SU-DHL-6 (cell line): Measurements from ENCODE around the gene TACR3.
"Not testable (repeated sequence)": the region's sequence is repeated elsewhere in the genome, so short reads cannot be mapped to it uniquely, and the experiment has no call there.

Experiments
- H2AFZ ChIP-seq: fragments of 200-600 bp; sonication (generic); 2 replicates; pipeline ENCODE4 v1.6.1; 2014; ENCODE audit warnings: low read depth, mild to moderate bottlenecking, moderate library complexity, mixed read lengths, antibody characterized with exemption, low read length; ENCODE audit not compliant: severe bottlenecking
- H3F3A ChIP-seq: fragments of 200-600 bp; shearing (Covaris generic); 2 replicates; pipeline ENCODE4 v1.6.0; 2016; ENCODE audit warnings: antibody characterized with exemption, mild to moderate bottlenecking; ENCODE audit not compliant: insufficient read depth
- H3K27ac ChIP-seq: fragments of 200-600 bp; sonication (generic); 2 replicates; pipeline ENCODE4 v1.5.1; 2016; ENCODE audit warnings: low read depth, mild to moderate bottlenecking, low read length, moderate library complexity, mixed read lengths
- H3K27me3 ChIP-seq: fragments of 200-600 bp; sonication (generic), shearing (Covaris generic); 2 replicates; pipeline ENCODE4 v1.6.0; 2014; ENCODE audit warnings: mild to moderate bottlenecking, low read length
- H3K36me3 ChIP-seq: fragments of 200-600 bp; sonication (generic); 2 replicates; pipeline ENCODE4 v1.6.1; 2014; ENCODE audit warnings: mild to moderate bottlenecking, low read length, mixed read lengths
- H3K4me2 ChIP-seq: fragments of 300-600, 200-600 bp; shearing (Covaris generic), sonication (generic); 2 replicates; pipeline ENCODE4 v1.6.0; 2014; ENCODE audit warnings: low read length, low read depth, mild to moderate bottlenecking; ENCODE audit not compliant: poor library complexity, severe bottlenecking
- H3K4me3 ChIP-seq: fragments of 200-600 bp; sonication (generic); 2 replicates; pipeline ENCODE4 v1.5.1; 2014; ENCODE audit warnings: antibody characterized with exemption, low read length, mild to moderate bottlenecking, mixed read lengths; ENCODE audit not compliant: insufficient read depth, poor library complexity, severe bottlenecking
- H3K79me2 ChIP-seq: fragments of 200-600 bp; sonication (generic); 2 replicates; pipeline ENCODE4 v1.6.1; 2014; ENCODE audit warnings: mild to moderate bottlenecking, low read length, moderate library complexity; ENCODE audit not compliant: insufficient read depth
- H3K9ac ChIP-seq: fragments of 200-600 bp; sonication (generic); 2 replicates; pipeline ENCODE4 v1.7.0; 2014; ENCODE audit warnings: mild to moderate bottlenecking, low read length
- H3K9me2 ChIP-seq: fragments of 200-600 bp; sonication (generic); replicated peaks from 2 replicates; pipeline ENCODE4 v1.6.1; 2014; ENCODE audit warnings: low read length; ENCODE audit not compliant: insufficient read depth
- H3K9me3 ChIP-seq: fragments of 200-600 bp; sonication (generic); 2 replicates; pipeline ENCODE4 v1.6.1; 2014; ENCODE audit warnings: low read length, mixed read lengths; ENCODE audit not compliant: insufficient read depth
- H4K20me1 ChIP-seq: fragments of 200-600 bp; sonication (generic); 2 replicates; pipeline ENCODE4 v1.6.1; 2014; ENCODE audit warnings: low read depth, mild to moderate bottlenecking, antibody characterized with exemption, low read length, moderate library complexity, mixed read lengths
- EZH2phosphoT487 ChIP-seq: fragments of 200-600 bp; sonication (generic), shearing (Covaris generic); conservative IDR thresholded peaks from 2 replicates; pipeline ENCODE4 v1.6.1; 2018; ENCODE audit warnings: mild to moderate bottlenecking, antibody characterized with exemption, low read length, moderate library complexity, mixed read lengths
- TF ChIP-seq, protein P1 (sequence below): fragments of 200-600 bp; sonication (generic); IDR thresholded peaks from one replicate; pipeline ENCODE4 v1.5.1; 2017; ENCODE audit warnings: antibody characterized with exemption, mild to moderate bottlenecking, low read length, moderate library complexity; ENCODE audit not compliant: insufficient read depth, poor library complexity, severe bottlenecking

The TACR3 gene

DNA sequence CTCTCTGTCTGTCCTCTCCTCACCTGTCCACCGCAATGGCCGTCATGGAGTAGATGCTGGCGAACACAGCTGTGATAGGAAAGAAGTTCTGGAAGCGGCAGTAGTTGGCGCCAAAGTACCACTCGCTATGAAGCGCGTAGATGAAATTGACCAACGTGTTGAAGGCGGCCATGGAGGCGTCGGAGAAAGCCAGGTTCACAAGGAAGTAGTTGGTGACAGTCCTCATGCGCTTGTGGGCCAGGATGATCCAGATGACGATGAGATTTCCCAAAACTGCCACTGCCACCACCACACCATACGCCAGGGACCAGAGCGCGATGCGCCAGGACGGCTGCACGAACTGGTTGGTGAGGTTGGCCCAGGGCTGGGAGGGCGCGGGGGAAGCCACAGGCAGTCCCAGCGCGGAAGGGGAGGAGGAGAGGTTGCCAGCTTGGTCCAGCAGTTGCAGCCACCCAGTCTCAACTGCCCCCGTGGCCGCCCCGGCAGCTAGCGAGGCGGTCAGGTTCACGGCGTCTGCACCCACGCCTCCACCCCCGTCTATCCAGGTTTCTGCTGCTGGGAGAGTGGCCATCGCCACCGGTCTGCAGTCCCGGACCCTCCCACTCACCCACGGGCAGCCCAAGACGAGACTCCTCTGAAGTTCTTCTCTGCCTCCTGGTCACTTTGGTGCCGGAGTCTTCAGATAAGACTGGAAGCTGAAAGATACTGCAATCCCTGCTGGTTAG, 518 bp downstream of the TACR3 start:
- Histone ChIP-seq H3K79me2 (no peaks in the 10 kb centered on the region), H3K27me3 (no peaks in the 10 kb centered on the region), H3K9me2 (no peaks in the 10 kb centered on the region), H2AFZ (no peak overlapping the region), H3K4me3 (no peak overlapping the region), H4K20me1 (no peaks in the 10 kb centered on the region), H3K9me3 (no peaks in the 10 kb centered on the region), H3K4me2 (no peak overlapping the region), H3K27ac (no peak overlapping the region), H3K36me3 (no peaks in the 10 kb centered on the region), H3F3A (no peaks in the 10 kb centered on the region), H3K9ac (no peak overlapping the region)
- TF ChIP-seq EZH2phosphoT487: no peak
- TF ChIP-seq, protein P1, sequence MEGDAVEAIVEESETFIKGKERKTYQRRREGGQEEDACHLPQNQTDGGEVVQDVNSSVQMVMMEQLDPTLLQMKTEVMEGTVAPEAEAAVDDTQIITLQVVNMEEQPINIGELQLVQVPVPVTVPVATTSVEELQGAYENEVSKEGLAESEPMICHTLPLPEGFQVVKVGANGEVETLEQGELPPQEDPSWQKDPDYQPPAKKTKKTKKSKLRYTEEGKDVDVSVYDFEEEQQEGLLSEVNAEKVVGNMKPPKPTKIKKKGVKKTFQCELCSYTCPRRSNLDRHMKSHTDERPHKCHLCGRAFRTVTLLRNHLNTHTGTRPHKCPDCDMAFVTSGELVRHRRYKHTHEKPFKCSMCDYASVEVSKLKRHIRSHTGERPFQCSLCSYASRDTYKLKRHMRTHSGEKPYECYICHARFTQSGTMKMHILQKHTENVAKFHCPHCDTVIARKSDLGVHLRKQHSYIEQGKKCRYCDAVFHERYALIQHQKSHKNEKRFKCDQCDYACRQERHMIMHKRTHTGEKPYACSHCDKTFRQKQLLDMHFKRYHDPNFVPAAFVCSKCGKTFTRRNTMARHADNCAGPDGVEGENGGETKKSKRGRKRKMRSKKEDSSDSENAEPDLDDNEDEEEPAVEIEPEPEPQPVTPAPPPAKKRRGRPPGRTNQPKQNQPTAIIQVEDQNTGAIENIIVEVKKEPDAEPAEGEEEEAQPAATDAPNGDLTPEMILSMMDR: no peak

DNA sequence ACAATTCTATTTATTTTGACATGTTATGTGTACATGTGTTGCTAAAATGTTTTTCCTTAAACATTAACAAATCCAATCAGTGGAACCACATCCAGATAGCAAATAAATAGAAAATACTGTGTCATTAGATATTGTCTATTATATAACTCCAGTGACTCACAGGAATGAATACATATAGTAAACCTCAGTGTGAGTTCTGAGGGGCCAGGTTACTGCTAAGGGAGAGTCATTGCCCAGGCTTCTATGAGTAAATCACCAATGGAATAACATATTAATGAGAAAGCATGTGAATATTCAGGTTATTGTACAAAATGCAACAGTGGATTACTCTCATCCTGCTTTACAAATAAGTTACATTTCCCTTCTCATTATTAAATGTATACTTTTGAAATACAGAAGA, 27.2 kb downstream of the TACR3 start:
- no peaks in the 10 kb centered on the region for H3K9me2 ChIP-seq
- H3K36me3 ChIP-seq: no peaks in the 10 kb centered on the region
- H4K20me1 ChIP-seq: no peaks in the 10 kb centered on the region
- no peaks in the 10 kb centered on the region for H3K27me3 ChIP-seq
- H3K4me2 ChIP-seq: no peak overlapping the region
- no peak for TF ChIP-seq EZH2phosphoT487
- TF ChIP-seq, protein P1: no peak
- no peak overlapping the region for H2AFZ ChIP-seq
- no peak overlapping the region for H3K9ac ChIP-seq
- H3F3A ChIP-seq: no peaks in the 10 kb centered on the region
- no peak overlapping the region for H3K4me3 ChIP-seq
- no peak overlapping the region for H3K27ac ChIP-seq
- no peaks in the 10 kb centered on the region for H3K79me2 ChIP-seq
- H3K9me3 ChIP-seq: no peaks in the 10 kb centered on the region

DNA sequence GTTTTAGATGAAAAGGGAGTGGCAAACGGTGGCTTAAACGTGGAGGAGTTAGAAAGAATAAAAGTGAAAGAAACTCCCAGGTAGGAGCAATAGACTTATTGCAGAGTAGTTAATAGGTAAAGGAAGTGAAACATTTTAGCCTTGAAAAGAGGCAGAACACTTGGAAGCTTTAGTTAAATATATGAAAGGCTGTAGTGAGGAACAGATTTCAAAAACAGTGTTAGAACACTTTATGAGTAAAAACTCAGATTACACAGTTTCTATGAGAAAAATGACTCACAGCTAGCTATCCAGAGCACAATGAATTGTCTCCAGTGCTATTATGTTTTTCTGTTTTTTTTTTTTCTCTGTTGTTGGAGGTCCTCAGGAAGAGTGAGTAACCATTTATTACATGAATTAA, 45.8 kb downstream of the TACR3 start:
- Histone ChIP-seq H3K9me2 (no peaks in the 10 kb centered on the region), H3K9me3 (no peaks in the 10 kb centered on the region)
- TF ChIP-seq, protein P1: no peak
- no peak for TF ChIP-seq EZH2phosphoT487

DNA sequence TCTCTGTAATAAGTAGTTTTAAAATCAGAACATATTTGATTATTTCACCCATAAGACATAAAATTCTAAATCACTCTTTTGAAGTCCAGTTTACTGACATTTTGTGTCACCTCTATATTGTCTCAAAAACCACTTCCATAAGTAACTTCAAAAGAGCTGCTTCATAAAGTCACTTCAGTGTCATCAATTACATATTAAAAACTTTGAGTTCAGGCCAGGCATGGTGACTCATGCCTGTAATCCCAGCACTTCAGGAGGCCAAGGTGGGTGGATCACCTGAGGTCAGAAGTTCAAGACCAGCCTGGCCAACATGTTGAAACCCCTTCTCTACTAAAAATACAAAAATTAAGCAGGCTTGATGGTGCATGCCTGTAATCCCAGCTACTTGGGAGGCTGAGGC, 53.0 kb downstream of the TACR3 start:
- not testable (repeated sequence) for H3F3A ChIP-seq, H3K9me2 ChIP-seq, H2AFZ ChIP-seq, H3K9me3 ChIP-seq, H3K4me2 ChIP-seq, H3K27me3 ChIP-seq, H3K36me3 ChIP-seq, H3K9ac ChIP-seq, H3K27ac ChIP-seq, H3K4me3 ChIP-seq, H4K20me1 ChIP-seq, H3K79me2 ChIP-seq

More for the DNA sequence above, 45.8 kb downstream of the TACR3 start:
- no peaks in the 10 kb centered on the region for H3K27me3 ChIP-seq
- H2AFZ ChIP-seq: no peak overlapping the region
- no peaks in the 10 kb centered on the region for H3F3A ChIP-seq
- no peak overlapping the region for H3K27ac ChIP-seq
- no peak overlapping the region for H3K9ac ChIP-seq
- H3K4me3 ChIP-seq: no peak overlapping the region
- H3K79me2 ChIP-seq: no peaks in the 10 kb centered on the region
- no peaks in the 10 kb centered on the region for H3K36me3 ChIP-seq
- no peak overlapping the region for H3K4me2 ChIP-seq
- H4K20me1 ChIP-seq: no peaks in the 10 kb centered on the region
